HG03442 (cell line): ENCODE data around the gene S1PR5.

Experiments used
- ATAC-seq: cut with Tn5 transposase; IDR thresholded peaks from one replicate; pipeline ENCODE4 v1.9.1; 2021; ENCODE audit warnings: mild to moderate bottlenecking, moderate library complexity; ENCODE audit not compliant: unreplicated experiment

Gene S1PR5

DNA sequence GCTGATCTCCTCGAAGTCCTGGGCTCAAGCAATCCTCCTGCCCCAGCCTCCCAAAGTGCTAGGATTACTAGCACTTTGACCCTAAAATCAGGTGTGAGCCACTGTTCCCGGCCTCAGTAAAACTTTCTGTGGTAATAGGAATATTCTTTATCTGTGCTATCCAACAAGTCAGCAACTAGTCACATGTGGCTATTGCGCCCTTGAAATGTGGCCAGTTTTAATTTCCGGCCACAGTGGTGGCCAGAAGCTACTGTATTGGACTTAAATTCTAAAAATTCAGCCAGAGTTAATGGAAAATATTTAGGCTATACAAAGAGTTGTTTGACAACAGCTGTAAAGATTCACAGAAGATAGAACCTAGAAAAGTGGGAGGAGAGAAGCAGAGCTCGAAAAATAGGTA is 44.1 kb downstream of the S1PR5 start:
- no peak for ATAC-seq

DNA sequence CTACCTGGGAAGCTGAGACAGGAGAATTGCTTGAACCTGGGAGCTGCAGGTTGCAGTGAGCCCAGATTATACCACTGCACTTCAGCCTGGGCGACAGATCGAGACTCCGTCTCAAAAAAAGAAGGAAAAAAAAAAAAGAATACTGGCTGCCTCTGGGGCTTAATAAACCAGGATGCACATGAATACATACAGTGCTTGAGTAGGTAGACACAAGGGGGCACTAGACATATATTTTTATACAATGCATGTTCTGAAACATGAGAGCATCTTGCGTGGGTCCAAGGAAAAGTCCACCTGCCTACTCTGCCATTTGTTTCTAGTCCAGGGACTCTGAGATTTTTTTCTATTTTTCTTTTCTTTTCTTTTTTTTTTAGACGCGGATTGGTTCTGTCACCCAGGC is 45.3 kb downstream of the S1PR5 start:
- no peak for ATAC-seq

DNA sequence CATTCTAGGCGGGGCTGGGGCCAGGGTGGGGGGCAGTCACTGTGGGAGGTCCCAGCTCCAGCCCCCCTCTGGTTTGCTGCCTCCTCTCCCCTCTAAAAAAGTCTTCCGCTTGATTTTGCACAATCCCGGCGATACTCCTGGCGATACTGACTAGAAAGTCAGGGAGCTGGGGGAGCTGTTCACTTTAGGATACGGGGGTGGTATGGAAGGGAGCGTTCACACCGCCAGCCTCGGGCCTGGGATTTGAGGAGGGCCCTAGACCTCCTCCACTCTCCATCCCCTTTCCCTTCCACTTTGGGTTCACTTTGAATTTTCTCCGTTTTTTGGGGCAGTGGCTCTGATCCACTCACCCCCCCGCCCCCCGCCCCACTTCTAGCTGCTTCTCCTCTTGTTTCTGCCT is 49.1 kb downstream of the S1PR5 start:
- ATAC-seq = no peak

DNA sequence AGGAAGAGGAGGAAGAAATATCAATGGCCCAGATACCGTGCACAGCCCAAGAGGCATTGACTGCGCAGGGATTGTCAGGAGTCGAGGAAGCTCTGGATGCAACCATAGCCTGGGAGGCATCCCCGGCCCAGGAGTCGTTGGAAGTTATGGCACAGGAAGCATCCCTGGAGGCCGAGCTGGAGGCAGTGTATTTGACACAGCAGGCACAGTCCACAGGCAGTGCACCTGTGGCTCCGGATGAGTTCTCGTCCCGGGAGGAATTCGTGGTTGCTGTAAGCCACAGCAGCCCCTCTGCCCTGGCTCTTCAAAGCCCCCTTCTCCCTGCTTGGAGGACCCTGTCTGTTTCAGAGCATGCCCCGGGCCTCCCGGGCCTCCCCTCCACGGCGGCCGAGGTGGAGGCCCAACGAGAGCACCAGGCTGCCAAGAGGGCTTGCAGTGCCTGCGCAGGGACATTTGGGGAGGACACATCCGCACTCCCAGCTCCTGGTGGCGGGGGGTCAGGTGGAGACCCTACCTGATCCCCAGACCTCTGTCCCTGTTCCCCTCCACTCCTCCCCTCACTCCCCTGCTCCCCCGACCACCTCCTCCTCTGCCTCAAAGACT is 50.0 kb downstream of the S1PR5 start:
- ATAC-seq = no peak

DNA sequence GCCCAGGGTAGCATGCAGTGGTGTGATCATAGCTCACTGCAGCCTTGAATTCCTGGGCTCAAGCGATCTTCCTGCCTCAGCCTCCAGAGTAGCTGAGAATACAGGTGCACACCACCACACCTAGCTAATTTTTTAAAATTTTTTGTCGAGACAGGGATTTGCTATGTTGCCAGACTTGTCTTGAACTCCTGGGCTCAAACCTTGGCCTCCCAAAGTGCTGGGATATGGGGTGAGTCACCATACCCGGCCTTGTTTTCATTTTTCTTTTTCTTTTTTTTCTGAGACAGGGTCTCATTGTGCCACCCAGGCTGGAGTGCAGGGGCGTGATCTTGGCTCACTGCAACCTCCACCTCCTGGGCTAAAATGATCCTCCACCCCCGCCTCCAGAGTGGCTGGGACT is 52.8 kb downstream of the S1PR5 start:
- ATAC-seq = no peak
